HL-60 (cell line): ENCODE measurements around the gene MAP3K19.

Experiments
- DNase-seq, 2 experiments: peaks; one replicate each; pipeline ENCODE4 v3.0.0-alpha.2; 2010 to 2020; ENCODE audit warnings: low read depth in 1 of 2, low spot score in 1 of 2
- H3K27ac ChIP-seq: fragments of 250-450 bp; sonication (Bioruptor Pico); replicated peaks from 2 replicates; pipeline ENCODE4 v1.5.1; 2020; ENCODE audit warnings: mild to moderate bottlenecking, moderate library complexity
- H3K27me3 ChIP-seq: fragments of 250-450 bp; sonication (Bioruptor Pico); 2 replicates; pipeline ENCODE4 v1.5.1; 2021; ENCODE audit warnings: mild to moderate bottlenecking, moderate library complexity; ENCODE audit not compliant: insufficient read depth, poor library complexity, severe bottlenecking
- H3K4me3 ChIP-seq: replicated peaks from 2 replicates; pipeline ENCODE4 v1.5.1; 2011; ENCODE audit warnings: mild to moderate bottlenecking, control low read depth, low read length; ENCODE audit not compliant: insufficient read depth
- GABPA ChIP-seq: IDR thresholded peaks from 2 replicates; pipeline ENCODE4 v1.6.1; 2012; ENCODE audit warnings: low read depth
- POLR2AphosphoS5 ChIP-seq: IDR thresholded peaks from 2 replicates; pipeline ENCODE4 v1.6.1; 2012; ENCODE audit warnings: low read depth
- SPI1 ChIP-seq: IDR thresholded peaks from 2 replicates; pipeline ENCODE4 v1.6.1; 2012; ENCODE audit warnings: low read depth, mild to moderate bottlenecking, borderline replicate concordance
- TF ChIP-seq, protein P1 (sequence below): IDR thresholded peaks from one replicate; pipeline ENCODE4 v1.5.1; 2011; ENCODE audit warnings: low read length, control low read depth, inconsistent platforms; ENCODE audit not compliant: insufficient read depth
- TF ChIP-seq, protein P2 (sequence below): IDR thresholded peaks from 2 replicates; pipeline ENCODE4 v1.6.1; 2012; ENCODE audit warnings: low read depth; ENCODE audit not compliant: insufficient replicate concordance

Gene MAP3K19

DNA sequence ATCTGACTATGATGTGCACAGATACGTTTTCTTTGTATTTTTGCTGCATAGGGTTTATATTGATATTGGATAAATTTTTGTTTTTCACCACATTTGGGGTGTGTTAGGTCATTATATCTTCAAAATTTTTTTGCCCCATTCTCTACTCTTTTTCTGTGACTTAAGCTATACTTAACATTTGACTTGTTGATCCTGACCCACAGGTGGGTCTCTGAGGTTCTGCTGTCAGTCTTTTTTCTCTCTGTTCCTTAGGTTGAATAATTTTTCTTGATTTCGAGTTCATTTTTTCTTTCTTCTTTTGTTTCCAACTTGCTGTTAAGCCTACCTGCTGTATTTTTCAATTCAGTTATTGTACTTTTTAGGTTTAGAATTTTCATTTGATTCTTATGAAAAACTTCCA is 16.9 kb upstream of the MAP3K19 start:
- Histone ChIP-seq H3K27me3 (no peaks in the 10 kb centered on the region), H3K4me3 (no peak overlapping the region), H3K27ac (no peak overlapping the region)
- DNase-seq = no peak
- TF ChIP-seq, protein P1, sequence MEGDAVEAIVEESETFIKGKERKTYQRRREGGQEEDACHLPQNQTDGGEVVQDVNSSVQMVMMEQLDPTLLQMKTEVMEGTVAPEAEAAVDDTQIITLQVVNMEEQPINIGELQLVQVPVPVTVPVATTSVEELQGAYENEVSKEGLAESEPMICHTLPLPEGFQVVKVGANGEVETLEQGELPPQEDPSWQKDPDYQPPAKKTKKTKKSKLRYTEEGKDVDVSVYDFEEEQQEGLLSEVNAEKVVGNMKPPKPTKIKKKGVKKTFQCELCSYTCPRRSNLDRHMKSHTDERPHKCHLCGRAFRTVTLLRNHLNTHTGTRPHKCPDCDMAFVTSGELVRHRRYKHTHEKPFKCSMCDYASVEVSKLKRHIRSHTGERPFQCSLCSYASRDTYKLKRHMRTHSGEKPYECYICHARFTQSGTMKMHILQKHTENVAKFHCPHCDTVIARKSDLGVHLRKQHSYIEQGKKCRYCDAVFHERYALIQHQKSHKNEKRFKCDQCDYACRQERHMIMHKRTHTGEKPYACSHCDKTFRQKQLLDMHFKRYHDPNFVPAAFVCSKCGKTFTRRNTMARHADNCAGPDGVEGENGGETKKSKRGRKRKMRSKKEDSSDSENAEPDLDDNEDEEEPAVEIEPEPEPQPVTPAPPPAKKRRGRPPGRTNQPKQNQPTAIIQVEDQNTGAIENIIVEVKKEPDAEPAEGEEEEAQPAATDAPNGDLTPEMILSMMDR = no peak
- no peak for TF ChIP-seq SPI1
- no peak for TF ChIP-seq POLR2AphosphoS5
- TF ChIP-seq, protein P2, sequence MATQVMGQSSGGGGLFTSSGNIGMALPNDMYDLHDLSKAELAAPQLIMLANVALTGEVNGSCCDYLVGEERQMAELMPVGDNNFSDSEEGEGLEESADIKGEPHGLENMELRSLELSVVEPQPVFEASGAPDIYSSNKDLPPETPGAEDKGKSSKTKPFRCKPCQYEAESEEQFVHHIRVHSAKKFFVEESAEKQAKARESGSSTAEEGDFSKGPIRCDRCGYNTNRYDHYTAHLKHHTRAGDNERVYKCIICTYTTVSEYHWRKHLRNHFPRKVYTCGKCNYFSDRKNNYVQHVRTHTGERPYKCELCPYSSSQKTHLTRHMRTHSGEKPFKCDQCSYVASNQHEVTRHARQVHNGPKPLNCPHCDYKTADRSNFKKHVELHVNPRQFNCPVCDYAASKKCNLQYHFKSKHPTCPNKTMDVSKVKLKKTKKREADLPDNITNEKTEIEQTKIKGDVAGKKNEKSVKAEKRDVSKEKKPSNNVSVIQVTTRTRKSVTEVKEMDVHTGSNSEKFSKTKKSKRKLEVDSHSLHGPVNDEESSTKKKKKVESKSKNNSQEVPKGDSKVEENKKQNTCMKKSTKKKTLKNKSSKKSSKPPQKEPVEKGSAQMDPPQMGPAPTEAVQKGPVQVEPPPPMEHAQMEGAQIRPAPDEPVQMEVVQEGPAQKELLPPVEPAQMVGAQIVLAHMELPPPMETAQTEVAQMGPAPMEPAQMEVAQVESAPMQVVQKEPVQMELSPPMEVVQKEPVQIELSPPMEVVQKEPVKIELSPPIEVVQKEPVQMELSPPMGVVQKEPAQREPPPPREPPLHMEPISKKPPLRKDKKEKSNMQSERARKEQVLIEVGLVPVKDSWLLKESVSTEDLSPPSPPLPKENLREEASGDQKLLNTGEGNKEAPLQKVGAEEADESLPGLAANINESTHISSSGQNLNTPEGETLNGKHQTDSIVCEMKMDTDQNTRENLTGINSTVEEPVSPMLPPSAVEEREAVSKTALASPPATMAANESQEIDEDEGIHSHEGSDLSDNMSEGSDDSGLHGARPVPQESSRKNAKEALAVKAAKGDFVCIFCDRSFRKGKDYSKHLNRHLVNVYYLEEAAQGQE = no peak

DNA sequence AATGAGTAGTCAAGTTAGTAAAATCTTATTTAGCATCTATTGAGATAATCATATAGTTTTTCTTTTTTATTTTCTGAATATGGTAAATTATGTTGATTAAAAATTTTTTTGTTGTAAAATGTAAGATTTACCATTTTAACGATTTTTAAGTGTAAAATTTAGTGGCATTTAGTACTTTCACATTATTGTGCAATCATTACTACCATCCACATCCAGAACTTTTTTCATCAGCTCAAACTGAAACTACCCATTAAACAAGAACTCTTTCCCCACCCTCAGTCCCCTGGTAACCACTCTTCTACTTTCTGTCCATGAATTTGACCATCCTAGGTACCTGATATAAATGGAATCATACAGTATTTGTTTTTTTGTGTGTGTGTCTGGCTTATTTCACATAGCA is 16.0 kb upstream of the MAP3K19 start:
- DNase-seq = no peak
- TF ChIP-seq, protein P2 = no peak
- TF ChIP-seq POLR2AphosphoS5 (no peak), SPI1 (no peak), GABPA (no peak)
- TF ChIP-seq, protein P1 = no peak

DNA sequence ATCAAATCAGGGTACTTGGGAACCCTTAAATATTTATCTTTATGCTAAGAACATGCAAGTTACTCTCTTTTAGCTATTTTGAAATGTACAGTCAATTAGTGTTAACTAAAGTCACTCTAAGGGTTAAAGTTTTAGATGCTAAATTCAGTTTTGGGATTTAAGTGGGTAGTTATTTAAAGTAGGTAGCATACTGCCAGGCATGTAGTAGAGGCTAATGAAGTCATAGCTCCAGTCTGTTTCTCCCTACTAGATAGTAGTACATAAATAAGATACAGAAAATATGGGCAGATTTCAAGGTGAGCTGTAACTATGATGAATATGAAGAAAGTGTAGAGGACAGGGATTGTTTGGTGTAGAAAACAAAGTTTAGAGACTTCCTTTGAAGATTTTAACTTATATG is 12.3 kb upstream of the MAP3K19 start:
- no peak for DNase-seq
- H3K4me3 ChIP-seq = no peak overlapping the region
- H3K27me3 ChIP-seq = no peaks in the 10 kb centered on the region
- H3K27ac ChIP-seq = no peak overlapping the region
- TF ChIP-seq POLR2AphosphoS5 (no peak), SPI1 (no peak), GABPA (no peak)
- TF ChIP-seq, protein P2 = no peak
- TF ChIP-seq, protein P1 = no peak

More for the DNA sequence above, 16.0 kb upstream of the MAP3K19 start:
- no peaks in the 10 kb centered on the region for H3K27me3 ChIP-seq
- H3K27ac ChIP-seq = no peak overlapping the region
- no peak overlapping the region for H3K4me3 ChIP-seq
